ENCODE data around the gene KIF1C. TPM values are rescaled to one million over a fixed set of nuclear protein-coding genes. Genes with fewer than 3 reads are reported as not detected.

KIF1C gene
- total and polyA plus RNA-seq, 9 of the 15 experiments (the other 6 are each of a cell fraction or from before 2014, with no cell fraction given), result 0.38 to 68.4 (median 25.1) TPM

DNA sequence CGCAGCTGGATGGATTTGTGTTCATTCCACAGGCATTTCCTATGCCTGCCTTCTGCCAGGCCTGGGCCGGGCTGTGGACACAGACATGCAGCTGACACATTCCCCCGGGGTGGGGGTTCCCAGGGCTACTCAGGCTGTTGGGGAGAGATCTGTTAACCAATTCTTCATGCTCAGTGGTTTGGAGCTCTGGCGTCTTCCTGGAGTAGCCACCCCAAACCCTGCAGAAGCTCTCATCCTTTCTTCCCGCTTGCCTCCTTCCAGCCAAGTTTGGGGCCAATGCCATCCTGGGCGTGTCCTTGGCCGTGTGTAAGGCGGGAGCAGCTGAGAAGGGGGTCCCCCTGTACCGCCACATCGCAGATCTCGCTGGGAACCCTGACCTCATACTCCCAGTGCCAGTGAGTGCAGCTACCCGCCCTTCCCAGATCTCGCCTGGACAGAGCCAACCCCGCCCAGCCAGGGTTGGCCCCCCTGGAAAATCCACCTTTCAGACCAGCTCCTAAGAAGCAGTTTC, 44.2 kb upstream of the KIF1C start:
- no TSS peak for BruUV-seq (replicated peaks)
- DNase-seq (ENCODE audit: extremely low read depth in 1 of 4, low spot score in 3 of 4) (no peak), FAIRE-seq (no peak), ATAC-seq (no peak)
- Histone ChIP-seq H3K27ac (ENCODE audit: extremely low read depth, low read depth, low read length) (no peak overlapping the region), H3K79me2 (ENCODE audit: control insufficient read depth, insufficient read depth, low read length) (peaks cover 18% of the 10 kb centered on the region), H3K27me3 (ENCODE audit: control insufficient read depth in 2 of 2, insufficient read depth in 2 of 2, low read length in 2 of 2) (no peaks in the 10 kb centered on the region), H3K9ac (ENCODE audit: insufficient read depth in 1 of 2, low read depth in 2 of 2, low read length in 2 of 2) (peak overlapping the region in 1 of 2 experiments; percentile 37; a peak in 1 of 4 replicates), H3K4me2 (ENCODE audit: insufficient read depth, low read length) (no peak overlapping the region), H3K4me1 (replicated peaks in 1 of 2; ENCODE audit: control insufficient read depth in 2 of 2, insufficient read depth in 2 of 2, low read length in 2 of 2) (peaks cover 15 to 43% of the 10 kb centered on the region in 2 experiments), H4K20me1 (replicated peaks; ENCODE audit: control insufficient read depth, insufficient read depth, low read length) (no peaks in the 10 kb centered on the region), H3K36me3 (ENCODE audit: control insufficient read depth, insufficient read depth, low read length) (no peaks in the 10 kb centered on the region), H3K9me3 (replicated peaks; ENCODE audit: control insufficient read depth, insufficient read depth, low read depth, low read length) (no peaks in the 10 kb centered on the region), H2AFZ (ENCODE audit: low read depth, low read length) (no peak overlapping the region), H3K9me1 (ENCODE audit: control insufficient read depth, insufficient read depth, low read length) (no peaks in the 10 kb centered on the region), H3K4me3 (no peak overlapping the region)
- ChIA-PET CTCF (ENCODE audit: low intra/inter-chr PET ratio) (no interaction called here), POLR2A (interaction anchor here (0.6 to 1.8 kb wide), 5 partner anchors 10 to 221 kb away, joined by 3 to 7 read pairs (median 3); partner anchors contain the start of genes RNF167 and SLC25A11)
- no peak for TF ChIP-seq RERE (CRISPR knock-in tag; IDR thresholded peaks at IDR 0.05; ENCODE audit: borderline replicate concordance)
- no peak for TF ChIP-seq ZNF239 (CRISPR knock-in tag; IDR thresholded peaks at IDR 0.05)
- TF ChIP-seq USF1 (CRISPR knock-in tag; IDR thresholded peaks at IDR 0.05), result no peak
- TF ChIP-seq OTX1 (CRISPR knock-in tag; IDR thresholded peaks at IDR 0.05), result no peak
- no peak for TF ChIP-seq SMARCA5 (IDR thresholded peaks at IDR 0.05)
- no peak for TF ChIP-seq SIRT6 (IDR thresholded peaks at IDR 0.05; ENCODE audit: low read depth, low read length)
- 83% methylated on average over 9 of the region's 14 CpGs for WGBS (ENCODE audit: insufficient coverage, low coverage, missing lambda C conversion rate)
- in situ Hi-C loops (cut with MboI), result no loop called here
- intact Hi-C loops (cut with micrococcal nuclease), result no loop called here

Data from K562 (cell line).